DND-41 (cell line): ENCODE data around the gene SPATS2.

ENCODE experiments used
- ATAC-seq: fragments of 200-7000 bp; cut with Tn5 transposase; 3 replicates; pipeline ENCODE4 v1.9.1; 2021; ENCODE audit warnings: low read depth; ENCODE audit not compliant: insufficient read depth
- DNase-seq: peaks from one replicate; pipeline ENCODE4 v3.0.0-alpha.2; 2020
- H2AFZ ChIP-seq: 2 replicates; pipeline ENCODE4 v1.6.0; 2012; ENCODE audit warnings: low read depth, low read length
- H3K27ac ChIP-seq: 2 replicates; pipeline ENCODE4 v1.5.1; 2012; ENCODE audit warnings: low read length, inconsistent platforms
- H3K27me3 ChIP-seq: fragments of 200-600 bp; sonication (generic); 2 replicates; pipeline ENCODE4 v1.6.0; 2012; ENCODE audit warnings: low read length, mild to moderate bottlenecking, inconsistent platforms; ENCODE audit not compliant: insufficient read depth, poor library complexity
- H3K36me3 ChIP-seq: 2 replicates; pipeline ENCODE4 v1.5.1; 2012; ENCODE audit warnings: low read length, inconsistent platforms; ENCODE audit not compliant: insufficient read depth
- H3K4me1 ChIP-seq: 2 replicates; pipeline ENCODE4 v1.5.1; 2012; ENCODE audit warnings: mild to moderate bottlenecking, low read length; ENCODE audit not compliant: insufficient read depth
- H3K4me2 ChIP-seq: 2 replicates; pipeline ENCODE4 v1.6.0; 2012; ENCODE audit warnings: mild to moderate bottlenecking, moderate library complexity, low read length, inconsistent platforms; ENCODE audit not compliant: insufficient read depth
- H3K4me3 ChIP-seq, 2 experiments: fragments of 200-600 bp in 1 of 2; shearing (Covaris generic) in 1 of 2; 2 replicates each; pipeline ENCODE4 v1.5.1; 2012 to 2016; ENCODE audit warnings: inconsistent platforms in 2 of 2, low read length in 2 of 2, mild to moderate bottlenecking in 2 of 2, low read depth in 1 of 2, moderate library complexity in 1 of 2
- H3K79me2 ChIP-seq: 2 replicates; pipeline ENCODE4 v1.6.0; 2012; ENCODE audit warnings: low read length, inconsistent platforms; ENCODE audit not compliant: insufficient read depth
- H3K9ac ChIP-seq: 2 replicates; pipeline ENCODE4 v1.6.0; 2012; ENCODE audit warnings: low read depth, mild to moderate bottlenecking, inconsistent platforms, low read length, moderate library complexity
- H3K9me3 ChIP-seq: 2 replicates; pipeline ENCODE4 v1.5.1; 2012; ENCODE audit warnings: low read length, moderate library complexity, mild to moderate bottlenecking, inconsistent platforms; ENCODE audit not compliant: insufficient read depth, severe bottlenecking
- H4K20me1 ChIP-seq: 2 replicates; pipeline ENCODE4 v1.6.0; 2012; ENCODE audit warnings: low read length; ENCODE audit not compliant: insufficient read depth
- EZH2 ChIP-seq: IDR thresholded peaks from 3 replicates; pipeline ENCODE4 v1.6.1; 2012; ENCODE audit warnings: borderline replicate concordance, low read depth, mild to moderate bottlenecking, moderate library complexity, low read length, inconsistent platforms; ENCODE audit not compliant: severe bottlenecking
- TF ChIP-seq, protein P1 (sequence below): IDR thresholded peaks from 2 replicates; pipeline ENCODE4 v1.5.1; 2012; ENCODE audit warnings: borderline replicate concordance, low read length, moderate library complexity, mild to moderate bottlenecking; ENCODE audit not compliant: poor library complexity, severe bottlenecking; ENCODE audit errors: extremely low read depth

The SPATS2 gene

DNA sequence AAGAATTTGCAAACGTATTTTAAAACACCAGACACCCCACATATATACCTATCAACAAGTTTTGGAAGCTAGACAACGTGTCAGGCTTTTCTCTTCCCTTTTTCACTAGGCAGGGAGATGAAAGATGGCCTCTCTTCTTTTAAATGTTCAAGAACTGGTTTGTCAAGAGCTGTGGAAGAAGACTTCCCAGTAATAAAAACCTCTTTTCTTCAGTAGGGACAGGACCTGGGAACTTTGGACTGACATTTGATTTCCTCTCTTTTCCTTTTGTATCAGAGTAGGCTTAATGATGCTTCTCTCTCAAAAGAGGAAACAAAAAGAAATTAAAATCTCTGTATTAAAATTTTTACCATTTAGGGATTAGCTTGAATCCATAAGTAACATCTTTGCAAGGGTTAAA lies 49.6 kb downstream of the SPATS2 start:
- Histone ChIP-seq H3K4me1 (peaks cover 13% of the 10 kb centered on the region), H3K9me3 (no peaks in the 10 kb centered on the region), H3K79me2 (peaks cover 18% of the 10 kb centered on the region; the same call in 1 of the 2 replicates), H3K4me2 (no peak overlapping the region), H3K9ac (no peak overlapping the region), H4K20me1 (0 out of 2 replicates have a peak, but pooled peaks cover 3% of the 10 kb centered on the region), H2AFZ (no peak overlapping the region), H3K4me3 (no peak overlapping the region), H3K27me3 (no peaks in the 10 kb centered on the region), H3K36me3 (no peaks in the 10 kb centered on the region), H3K27ac (no peak overlapping the region)
- no peak for TF ChIP-seq EZH2
- TF ChIP-seq, protein P1, sequence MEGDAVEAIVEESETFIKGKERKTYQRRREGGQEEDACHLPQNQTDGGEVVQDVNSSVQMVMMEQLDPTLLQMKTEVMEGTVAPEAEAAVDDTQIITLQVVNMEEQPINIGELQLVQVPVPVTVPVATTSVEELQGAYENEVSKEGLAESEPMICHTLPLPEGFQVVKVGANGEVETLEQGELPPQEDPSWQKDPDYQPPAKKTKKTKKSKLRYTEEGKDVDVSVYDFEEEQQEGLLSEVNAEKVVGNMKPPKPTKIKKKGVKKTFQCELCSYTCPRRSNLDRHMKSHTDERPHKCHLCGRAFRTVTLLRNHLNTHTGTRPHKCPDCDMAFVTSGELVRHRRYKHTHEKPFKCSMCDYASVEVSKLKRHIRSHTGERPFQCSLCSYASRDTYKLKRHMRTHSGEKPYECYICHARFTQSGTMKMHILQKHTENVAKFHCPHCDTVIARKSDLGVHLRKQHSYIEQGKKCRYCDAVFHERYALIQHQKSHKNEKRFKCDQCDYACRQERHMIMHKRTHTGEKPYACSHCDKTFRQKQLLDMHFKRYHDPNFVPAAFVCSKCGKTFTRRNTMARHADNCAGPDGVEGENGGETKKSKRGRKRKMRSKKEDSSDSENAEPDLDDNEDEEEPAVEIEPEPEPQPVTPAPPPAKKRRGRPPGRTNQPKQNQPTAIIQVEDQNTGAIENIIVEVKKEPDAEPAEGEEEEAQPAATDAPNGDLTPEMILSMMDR, result no peak
- DNase-seq (no peak), ATAC-seq (no peak)

DNA sequence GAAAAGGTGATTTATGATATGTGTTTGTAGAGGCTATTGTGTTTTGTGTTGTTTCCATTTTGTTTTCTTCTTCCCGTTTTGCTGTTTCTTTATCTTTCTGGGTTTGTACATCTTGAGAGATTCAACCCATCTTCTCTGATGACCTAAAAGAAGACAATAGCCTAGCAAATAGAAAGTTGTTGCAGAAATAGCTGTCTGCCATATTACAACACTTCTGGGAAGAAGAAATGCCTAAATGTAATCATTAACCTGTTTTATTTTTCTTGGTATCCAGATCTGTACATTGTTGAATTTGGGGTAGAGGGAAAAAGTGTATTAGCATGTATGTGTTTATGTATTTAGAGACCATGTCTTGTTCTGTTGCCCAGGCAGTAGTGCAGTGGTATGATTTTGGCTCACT lies 50.3 kb downstream of the SPATS2 start:
- Histone ChIP-seq H3K9me3 (no peaks in the 10 kb centered on the region), H3K79me2 (peaks cover 18% of the 10 kb centered on the region; the same call in 1 of the 2 replicates)
- TF ChIP-seq EZH2, result no peak
- TF ChIP-seq, protein P1, result no peak

DNA sequence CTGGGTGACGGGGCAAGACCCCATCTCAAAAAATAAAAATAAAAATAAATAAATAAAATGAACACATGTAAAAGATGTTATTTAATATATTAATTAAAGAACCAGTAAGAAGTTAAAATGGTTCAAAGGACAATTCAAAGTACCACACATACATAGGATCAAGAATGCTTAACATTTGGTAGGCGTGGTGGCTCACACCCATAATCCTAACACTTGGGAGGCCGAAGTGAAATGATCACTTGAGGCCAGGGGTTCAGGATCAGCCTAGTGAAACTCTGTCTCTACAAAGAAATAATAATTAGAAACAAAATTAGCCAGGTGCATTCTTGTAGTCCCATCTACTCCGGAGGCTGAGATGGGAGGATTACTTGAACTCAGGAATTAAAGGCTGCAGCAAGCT lies 53.3 kb downstream of the SPATS2 start:
- ATAC-seq, result no peak
- Histone ChIP-seq H3K4me2 (no peak overlapping the region), H3K9me3 (no peaks in the 10 kb centered on the region), H3K36me3 (no peaks in the 10 kb centered on the region), H3K4me3 (no peak overlapping the region), H3K27me3 (no peaks in the 10 kb centered on the region), H3K9ac (no peak overlapping the region), H3K79me2 (peaks cover 13% of the 10 kb centered on the region), H3K4me1 (peaks cover 7% of the 10 kb centered on the region), H2AFZ (no peak overlapping the region), H3K27ac (no peak overlapping the region), H4K20me1 (no peaks in the 10 kb centered on the region)
- TF ChIP-seq, protein P1, result no peak
- TF ChIP-seq EZH2, result no peak
- no peak for DNase-seq

More for the DNA sequence above, 50.3 kb downstream of the SPATS2 start:
- ATAC-seq, result no peak
- Histone ChIP-seq H3K27ac (no peak overlapping the region), H3K4me3 (no peak overlapping the region), H3K27me3 (no peaks in the 10 kb centered on the region), H3K36me3 (no peaks in the 10 kb centered on the region), H3K9ac (no peak overlapping the region), H3K4me2 (no peak overlapping the region), H2AFZ (no peak overlapping the region), H3K4me1 (peaks cover 13% of the 10 kb centered on the region), H4K20me1 (0 out of 2 replicates have a peak, but pooled peaks cover 3% of the 10 kb centered on the region)
- no peak for DNase-seq

DNA sequence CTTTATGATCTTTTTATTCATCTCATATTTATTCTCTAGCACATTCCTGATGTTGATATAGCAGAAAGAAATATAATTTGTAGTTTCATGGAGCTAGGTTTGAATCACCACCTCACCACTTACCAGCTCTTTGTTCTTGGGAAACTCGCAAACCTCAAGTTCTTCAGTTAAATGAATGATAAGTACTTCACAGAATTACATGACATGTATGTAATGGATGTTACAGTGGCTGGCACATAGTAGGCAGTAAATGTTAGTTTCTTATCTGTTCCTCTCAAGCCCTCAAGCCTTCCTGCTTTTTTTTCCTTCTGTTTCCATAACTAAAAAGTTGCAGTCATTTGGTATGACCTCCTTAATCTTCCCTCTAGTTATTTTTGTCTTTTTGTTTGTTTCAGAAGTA lies 54.9 kb downstream of the SPATS2 start:
- Histone ChIP-seq H2AFZ (no peak overlapping the region), H3K36me3 (no peaks in the 10 kb centered on the region), H3K4me1 (no peaks in the 10 kb centered on the region), H3K9ac (no peak overlapping the region), H3K4me3 (no peak overlapping the region), H3K27me3 (no peaks in the 10 kb centered on the region), H3K4me2 (no peak overlapping the region), H3K79me2 (peaks cover 9% of the 10 kb centered on the region), H3K9me3 (no peaks in the 10 kb centered on the region), H3K27ac (no peak overlapping the region), H4K20me1 (no peaks in the 10 kb centered on the region)
- no peak for ATAC-seq
- TF ChIP-seq, protein P1, result no peak
- no peak for TF ChIP-seq EZH2
- no peak for DNase-seq
